ENCODE results near the gene ABHD10.

The ABHD10 gene

GRCh38 chr3:111963424-111963823 is 15.4 kb upstream of the ABHD10 start:
- no peak for DNase-seq (ENCODE audit: low read depth in 1 of 2, low spot score in 1 of 2)

- DNase-seq (ENCODE audit: low read depth in 1 of 2, low spot score in 1 of 2): no peak
Measured at GRCh38 chr3:111965484-111965883, 13.3 kb upstream of the ABHD10 start.

- DNase-seq (ENCODE audit: low read depth in 1 of 2, low spot score in 1 of 2): no peak
Measured at GRCh38 chr3:111967068-111967467, 11.8 kb upstream of the ABHD10 start.

DNA sequence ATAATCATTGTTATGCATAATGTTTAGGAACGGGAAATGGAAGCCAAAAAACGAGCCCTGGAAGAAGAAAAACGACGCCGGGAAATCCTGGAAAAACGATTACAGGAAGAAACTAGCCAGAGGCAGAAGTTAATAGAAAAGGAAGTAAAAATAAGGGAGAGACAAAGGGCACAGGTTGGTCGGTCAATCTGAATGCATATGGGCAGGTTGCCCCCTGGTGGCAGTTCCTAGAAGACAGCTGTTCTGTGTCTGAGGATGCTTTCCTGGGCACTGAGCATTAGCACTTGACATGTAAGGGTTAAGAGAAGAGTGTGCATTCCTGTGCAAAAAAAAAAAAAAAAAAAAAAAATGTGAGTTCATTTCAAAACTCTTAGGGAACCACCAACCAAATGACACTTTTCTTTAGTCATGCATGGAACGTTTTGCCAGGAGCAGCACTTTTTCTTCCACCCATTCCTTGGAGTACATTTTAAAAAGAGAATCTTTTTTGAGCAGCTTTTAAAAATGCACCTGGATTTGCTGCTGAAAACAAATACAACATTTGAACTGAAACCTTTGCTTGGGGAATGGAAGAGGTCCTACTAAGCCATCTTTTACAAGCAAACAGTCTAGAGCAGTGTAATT is 11.1 kb upstream of the ABHD10 start:
- peak; percentile 53 to 58 for DNase-seq (ENCODE audit: low read depth in 1 of 2, low spot score in 1 of 2)

DNA sequence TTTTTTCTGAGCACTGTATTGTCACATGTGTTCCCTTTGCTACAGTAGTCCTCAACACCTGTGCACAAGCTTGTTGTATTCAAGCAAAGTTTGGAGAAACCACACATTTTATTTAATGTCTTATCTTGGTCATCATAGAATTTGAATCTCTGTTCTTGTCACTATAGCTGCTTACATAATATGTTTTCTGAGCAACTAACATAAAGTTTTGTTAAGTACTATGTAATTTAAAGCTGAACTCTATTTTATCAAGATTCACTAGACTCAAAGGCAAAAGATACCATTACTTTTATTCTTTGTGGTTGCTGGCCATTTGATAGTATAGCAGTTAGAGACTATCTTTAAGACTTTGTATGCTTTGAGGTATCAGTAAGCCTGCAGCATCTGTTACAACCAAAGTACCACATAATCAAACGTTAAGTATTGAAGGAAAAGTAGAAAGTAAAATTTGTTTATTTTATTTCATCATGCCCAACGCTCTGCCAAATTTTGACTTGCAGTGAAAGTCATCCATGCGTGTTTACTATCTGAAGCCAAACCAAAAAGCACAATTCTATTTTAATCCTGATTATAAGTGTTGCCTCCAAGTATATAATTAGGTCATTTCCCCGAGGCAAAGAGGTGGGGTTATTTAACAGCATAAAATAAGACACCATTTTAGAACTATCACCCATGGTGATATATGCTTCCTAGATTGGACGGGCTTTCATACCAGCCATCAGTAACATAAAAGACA is 10.3 kb upstream of the ABHD10 start:
- DNase-seq (ENCODE audit: low read depth in 1 of 2, low spot score in 1 of 2): no peak

GRCh38 chr3:111970376-111970775 is 8.4 kb upstream of the ABHD10 start:
- DNase-seq (ENCODE audit: low read depth in 1 of 2, low spot score in 1 of 2): no peak

- DNase-seq (ENCODE audit: low read depth in 1 of 2, low spot score in 1 of 2): no peak
Measured at GRCh38 chr3:111971533-111972130, 7.2 kb upstream of the ABHD10 start.

- DNase-seq (ENCODE audit: low read depth in 1 of 2, low spot score in 1 of 2): no peak
Measured at GRCh38 chr3:111972891-111973290, 5.9 kb upstream of the ABHD10 start.

- DNase-seq (ENCODE audit: low read depth in 1 of 2, low spot score in 1 of 2): no peak
Measured at GRCh38 chr3:111975131-111975530, 3.7 kb upstream of the ABHD10 start.

GRCh38 chr3:111976254-111976653 is 2.6 kb upstream of the ABHD10 start:
- no peak for DNase-seq (ENCODE audit: low read depth in 1 of 2, low spot score in 1 of 2)

GRCh38 chr3:111979434-111980038 is 710 bp downstream of the ABHD10 start:
- DNase-seq (ENCODE audit: low read depth in 1 of 2, low spot score in 1 of 2): no peak

GRCh38 chr3:111980716-111981456 is 2.1 kb downstream of the ABHD10 start:
- DNase-seq (ENCODE audit: low read depth in 1 of 2, low spot score in 1 of 2): no peak

DNA sequence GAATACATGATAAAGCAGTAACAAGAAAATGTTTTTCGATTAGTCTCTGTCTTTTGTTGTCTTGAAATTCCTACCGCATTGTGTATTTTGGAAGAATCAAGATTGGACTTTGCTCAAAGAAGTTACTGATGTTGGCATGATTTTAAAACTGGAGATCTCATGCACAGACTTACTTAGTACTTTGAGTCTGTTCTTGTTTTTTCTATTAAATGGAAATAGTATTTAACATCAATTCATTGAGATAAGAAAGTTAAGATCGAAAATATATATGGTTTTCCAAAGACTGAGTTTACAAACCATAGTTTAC is 2.6 kb downstream of the ABHD10 start:
- DNase-seq (ENCODE audit: low read depth in 1 of 2, low spot score in 1 of 2): no peak

- DNase-seq (ENCODE audit: low read depth in 1 of 2, low spot score in 1 of 2): no peak
Measured at GRCh38 chr3:111984636-111985298, 5.9 kb downstream of the ABHD10 start.

GRCh38 chr3:111986800-111987199 is 8.0 kb downstream of the ABHD10 start:
- no peak for DNase-seq (ENCODE audit: low read depth in 1 of 2, low spot score in 1 of 2)

DNA sequence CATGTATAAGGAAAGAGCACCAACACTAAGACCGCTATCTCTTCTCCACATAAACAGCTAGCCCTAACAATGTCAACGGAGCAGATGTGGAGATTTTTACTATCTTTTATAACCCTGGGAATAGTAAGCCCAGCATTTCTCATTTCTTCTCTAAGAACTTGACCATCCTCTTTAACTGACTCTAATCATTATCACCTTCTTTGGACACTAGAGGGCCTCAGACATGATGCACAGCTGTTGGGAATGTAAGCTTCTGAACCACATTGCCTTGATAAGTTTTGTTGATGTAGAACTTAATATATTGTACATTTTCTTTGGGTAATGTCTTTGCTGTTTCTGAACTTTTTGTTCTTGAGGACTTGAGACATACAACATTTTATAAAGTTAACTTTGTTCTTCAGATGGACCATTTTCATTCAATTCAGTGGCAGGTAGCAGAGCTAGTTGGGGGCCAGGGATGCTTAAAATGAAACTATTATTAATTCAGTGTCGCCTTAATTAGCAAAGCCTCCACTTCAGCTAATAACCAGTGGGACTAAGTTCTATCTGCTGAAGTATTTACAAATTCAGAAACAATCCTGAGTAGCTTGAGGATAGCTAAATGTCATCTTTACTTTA is 10.3 kb downstream of the ABHD10 start:
- DNase-seq (ENCODE audit: low read depth in 1 of 2, low spot score in 1 of 2): no peak

DNA sequence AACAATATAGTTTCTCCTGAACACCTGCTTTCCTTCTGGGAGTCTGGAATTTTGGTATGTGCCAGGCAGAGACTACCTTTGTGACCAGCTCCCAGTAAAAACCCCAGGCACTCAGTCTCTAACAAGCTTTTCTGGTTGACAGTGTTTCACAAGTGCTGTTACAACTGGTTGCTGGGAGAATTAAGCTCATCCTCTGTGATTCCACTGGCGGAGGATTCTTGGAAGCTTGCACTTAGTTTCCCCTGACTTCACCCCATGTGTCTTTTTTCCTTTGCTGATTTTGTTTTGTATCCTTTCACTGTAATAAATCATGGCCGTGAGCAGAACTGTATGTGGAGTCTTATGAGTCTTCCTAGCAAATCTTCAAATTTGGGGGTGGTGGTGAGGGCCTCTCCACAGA is 14.2 kb downstream of the ABHD10 start:
- DNase-seq (ENCODE audit: low read depth in 1 of 2, low spot score in 1 of 2): no peak

DNA sequence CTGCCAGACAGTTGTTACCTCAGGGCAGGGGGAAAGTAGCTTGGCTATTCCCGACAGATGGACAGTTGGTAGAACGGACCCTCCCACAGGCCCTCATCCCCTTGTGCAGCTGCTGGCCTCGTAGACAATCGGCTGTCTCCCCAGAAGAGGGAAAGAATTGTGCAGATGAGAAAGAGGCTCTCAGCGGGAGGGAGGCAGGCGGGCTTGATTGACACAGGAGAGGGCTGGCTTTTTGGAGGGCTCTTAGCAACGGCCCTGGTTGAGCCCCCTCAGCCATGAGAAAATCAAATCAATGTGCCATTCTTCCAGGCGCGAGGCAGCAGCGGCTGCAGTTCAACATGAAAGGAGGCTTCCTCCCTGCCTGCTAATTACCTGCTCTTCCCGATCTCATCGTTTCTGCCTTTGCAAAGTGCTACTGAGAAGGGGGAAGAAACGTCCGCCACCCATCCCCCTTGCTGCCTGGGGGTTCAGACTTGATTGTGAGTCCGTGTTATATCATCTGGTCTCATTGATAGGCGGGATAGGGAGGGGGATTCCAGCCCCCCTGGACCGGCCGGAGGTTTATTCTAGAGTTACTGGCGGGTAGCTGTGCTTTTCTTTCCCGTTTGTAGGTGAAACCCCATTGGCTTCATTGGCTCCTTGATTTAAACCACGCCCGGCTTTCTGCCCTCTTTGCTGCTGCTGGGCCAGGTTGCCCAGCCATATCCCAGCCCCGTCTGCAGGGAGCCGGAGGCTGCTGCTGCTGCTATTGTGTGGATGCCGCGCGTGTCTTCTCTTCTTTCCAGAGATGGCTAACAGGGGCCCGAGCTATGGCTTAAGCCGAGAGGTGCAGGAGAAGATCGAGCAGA is 20.0 kb downstream of the ABHD10 start, which contains the start of gene TAGLN3:
Gene TAGLN3, plus strand, starts transcription at position 287 of the 848 bp plus-strand sequence. Its CDS starts 501 bp downstream, at position 788.
- DNase-seq (ENCODE audit: low read depth in 1 of 2, low spot score in 1 of 2): no peak

DNA sequence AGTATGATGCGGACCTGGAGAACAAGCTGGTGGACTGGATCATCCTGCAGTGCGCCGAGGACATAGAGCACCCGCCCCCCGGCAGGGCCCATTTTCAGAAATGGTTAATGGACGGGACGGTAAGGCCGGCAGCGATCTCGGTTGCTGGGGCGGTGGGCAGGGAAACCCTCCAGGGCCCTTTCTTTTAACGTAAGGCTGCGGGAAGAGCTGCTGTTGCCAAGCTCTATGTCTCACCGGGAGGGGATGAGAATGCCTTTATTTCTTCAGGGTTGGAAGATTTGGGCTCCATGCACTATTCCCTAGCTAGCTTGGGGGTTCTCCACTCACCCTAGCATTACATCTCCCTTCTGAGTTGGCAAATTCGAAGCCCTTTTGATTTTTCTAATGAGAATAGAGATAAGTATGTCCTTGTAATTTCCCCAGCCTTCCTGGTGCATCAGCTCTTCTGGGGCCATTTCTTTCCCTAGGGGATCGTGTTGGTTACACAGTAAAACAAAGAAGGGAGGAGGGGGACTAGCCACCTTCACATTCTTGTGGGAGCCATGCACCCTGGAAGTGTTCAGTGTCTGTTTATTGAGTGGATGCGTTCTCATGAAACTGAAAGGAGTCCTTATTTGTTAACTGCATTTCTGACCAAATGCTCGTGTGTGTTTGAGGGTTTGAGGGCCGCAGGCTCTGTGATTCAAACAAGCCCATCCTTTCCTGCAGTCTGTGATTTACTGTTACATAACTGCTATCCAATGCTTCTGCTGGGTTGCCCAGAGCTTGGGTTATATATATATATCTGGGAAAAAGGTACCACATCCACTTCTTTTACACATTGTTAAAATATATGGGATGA is 20.9 kb downstream of the ABHD10 start:
- DNase-seq (ENCODE audit: low read depth in 1 of 2, low spot score in 1 of 2): no peak

Data from stimulated activated CD4-positive, alpha-beta T cell treated with anti-CD3 and anti-CD28 coated beads, Interleukin-15, amount 100 ng/mL, for 1 hour (primary cell).